HepG2 (cell line): ENCODE measurements around the gene LYPD1.

Experiments used
- ARNTL ChIP-seq: sonication (generic); formaldehyde crosslinking; IDR thresholded peaks from 2 replicates; pipeline ENCODE4 v1.4.0; 2020; ENCODE audit warnings: mild to moderate bottlenecking, missing genetic modification reagents
- BCLAF1 ChIP-seq: fragments of 450-650 bp; IDR thresholded peaks from 2 replicates; pipeline ENCODE4 v1.6.1; 2017; ENCODE audit warnings: mild to moderate bottlenecking
- CTCF ChIP-seq: sonication (generic); formaldehyde crosslinking; IDR thresholded peaks from 2 replicates; pipeline ENCODE4 v1.5.0; 2020; ENCODE audit warnings: mild to moderate bottlenecking, missing genetic modification reagents, moderate library complexity
- E2F1 ChIP-seq: sonication (generic); formaldehyde crosslinking; IDR thresholded peaks from 2 replicates; pipeline ENCODE4 v1.5.0; 2020; ENCODE audit warnings: missing genetic modification reagents
- FOXK2 ChIP-seq: fragments of 450-650 bp; IDR thresholded peaks from 2 replicates; pipeline ENCODE4 v1.6.1; 2016
- GZF1 ChIP-seq: sonication (generic); formaldehyde crosslinking; IDR thresholded peaks from 2 replicates; pipeline ENCODE4 v1.5.1; 2020; ENCODE audit warnings: mild to moderate bottlenecking, missing genetic modification reagents
- HMG20A ChIP-seq: IDR thresholded peaks from 2 replicates; pipeline ENCODE4 v1.6.1; 2016; ENCODE audit warnings: borderline replicate concordance
- TCF12 ChIP-seq, 2 experiments: fragments of 450-650 bp in 1 of 2; sonication (generic) in 1 of 2; formaldehyde crosslinking in 1 of 2; IDR thresholded peaks; 2 replicates each; pipeline versions ENCODE4 v1.6.1 to v1.8.0; 2017 to 2022; ENCODE audit warnings: antibody characterized with exemption in 1 of 2, mild to moderate bottlenecking in 1 of 2, missing genetic modification reagents in 1 of 2, moderate library complexity in 1 of 2
- YY1 ChIP-seq: IDR thresholded peaks from 2 replicates; pipeline ENCODE4 v1.6.1; 2011; ENCODE audit warnings: low read length, low read depth, moderate library complexity, mild to moderate bottlenecking; ENCODE audit not compliant: insufficient read depth, insufficient replicate concordance
- ZNF317 ChIP-seq: sonication (generic); formaldehyde crosslinking; IDR thresholded peaks from 2 replicates; pipeline ENCODE4 v1.5.0; 2020; ENCODE audit warnings: mild to moderate bottlenecking, missing genetic modification reagents

DNA sequence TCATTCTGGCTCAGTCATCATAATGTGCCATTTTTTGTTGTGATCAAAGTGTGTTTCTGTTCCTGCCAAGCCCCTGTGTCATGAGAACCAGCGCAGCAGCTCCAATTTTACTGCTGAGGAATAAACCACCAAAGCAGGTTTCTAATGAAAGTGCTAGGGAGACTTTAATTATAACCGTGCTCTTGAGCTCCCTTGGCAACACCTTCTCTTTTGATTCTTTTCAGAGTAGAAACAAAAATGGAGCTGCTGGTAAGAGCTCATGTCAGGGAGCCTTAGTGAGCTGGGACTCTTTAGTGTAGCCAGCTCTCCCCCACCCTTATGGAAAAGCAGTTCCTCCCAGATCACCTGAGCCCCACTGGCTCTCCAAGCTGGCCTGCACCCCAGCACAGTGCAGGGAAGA, 74.3 kb downstream of the LYPD1 start:
- TF ChIP-seq CTCF (no peak), FOXK2 (no peak), YY1 (no peak), TCF12 (IDR thresholded peaks at IDR 0.05) (no peak), TCF12 (CRISPR knock-in tag; IDR thresholded peaks at IDR 0.05) (no peak), HMG20A (CRISPR knock-in tag) (no peak), BCLAF1 (no peak), GZF1 (no peak), E2F1 (CRISPR knock-in tag) (no peak), ZNF317 (CRISPR knock-in tag) (no peak), ARNTL (CRISPR knock-in tag) (no peak)
